ENCODE measurements around the gene CNOT8.

DNA sequence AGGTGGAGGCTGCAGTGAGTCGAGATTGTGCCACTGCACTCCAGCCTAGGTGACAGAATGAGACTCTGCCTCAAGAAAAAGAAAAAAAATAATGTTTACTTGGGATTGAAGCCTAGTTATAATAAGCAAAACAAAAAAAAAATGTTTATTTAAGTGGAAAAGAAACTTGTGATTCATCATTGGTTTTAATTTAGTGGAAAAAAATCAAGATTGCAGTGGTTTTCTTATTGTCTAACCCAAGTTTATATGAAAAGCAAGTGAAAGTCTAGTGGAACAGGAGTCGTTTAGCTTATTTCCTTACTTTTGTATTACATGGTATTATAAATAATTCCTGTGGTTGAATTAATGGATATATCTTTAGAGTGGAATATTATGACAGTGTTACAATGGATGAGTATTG, 8.4 kb downstream of the CNOT8 start:
- TF ChIP-seq, protein P1, sequence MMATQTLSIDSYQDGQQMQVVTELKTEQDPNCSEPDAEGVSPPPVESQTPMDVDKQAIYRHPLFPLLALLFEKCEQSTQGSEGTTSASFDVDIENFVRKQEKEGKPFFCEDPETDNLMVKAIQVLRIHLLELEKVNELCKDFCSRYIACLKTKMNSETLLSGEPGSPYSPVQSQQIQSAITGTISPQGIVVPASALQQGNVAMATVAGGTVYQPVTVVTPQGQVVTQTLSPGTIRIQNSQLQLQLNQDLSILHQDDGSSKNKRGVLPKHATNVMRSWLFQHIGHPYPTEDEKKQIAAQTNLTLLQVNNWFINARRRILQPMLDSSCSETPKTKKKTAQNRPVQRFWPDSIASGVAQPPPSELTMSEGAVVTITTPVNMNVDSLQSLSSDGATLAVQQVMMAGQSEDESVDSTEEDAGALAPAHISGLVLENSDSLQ (IDR thresholded peaks at IDR 0.05), result no peak
- TF ChIP-seq CTBP1 (IDR thresholded peaks at IDR 0.05; ENCODE audit: borderline replicate concordance) (no peak), ARNT (IDR thresholded peaks at IDR 0.05) (no peak), BHLHE40 (IDR thresholded peaks at IDR 0.05; ENCODE audit: borderline replicate concordance) (no peak), FOXM1 (IDR thresholded peaks at IDR 0.05; ENCODE audit: borderline replicate concordance) (no peak), FOXA1 (IDR thresholded peaks at IDR 0.05) (no peak)

Data from HEK293T (cell line).